A172 (cell line): ENCODE results near the gene MRC2. TPM values are rescaled to one million over a fixed set of nuclear protein-coding genes. Genes with fewer than 3 reads are reported as not detected.
"Not testable (repeated sequence)": the region's sequence is repeated elsewhere in the genome, so short reads cannot be mapped to it uniquely, and the experiment has no call there.

Experiments
- DNase-seq: peaks from one replicate; pipeline ENCODE4 v3.0.0-alpha.2; 2015; ENCODE audit warnings: low spot score
- total RNA-seq: library from RNA; depleted of rRNA; stranded (reverse); fragments of >200 nt; shearing (Covaris generic); gene quantifications from 2 replicates; pipeline ENCODE4 v1.2.3, GENCODE V29; 2014; rRNA removed

MRC2 gene, protein sequence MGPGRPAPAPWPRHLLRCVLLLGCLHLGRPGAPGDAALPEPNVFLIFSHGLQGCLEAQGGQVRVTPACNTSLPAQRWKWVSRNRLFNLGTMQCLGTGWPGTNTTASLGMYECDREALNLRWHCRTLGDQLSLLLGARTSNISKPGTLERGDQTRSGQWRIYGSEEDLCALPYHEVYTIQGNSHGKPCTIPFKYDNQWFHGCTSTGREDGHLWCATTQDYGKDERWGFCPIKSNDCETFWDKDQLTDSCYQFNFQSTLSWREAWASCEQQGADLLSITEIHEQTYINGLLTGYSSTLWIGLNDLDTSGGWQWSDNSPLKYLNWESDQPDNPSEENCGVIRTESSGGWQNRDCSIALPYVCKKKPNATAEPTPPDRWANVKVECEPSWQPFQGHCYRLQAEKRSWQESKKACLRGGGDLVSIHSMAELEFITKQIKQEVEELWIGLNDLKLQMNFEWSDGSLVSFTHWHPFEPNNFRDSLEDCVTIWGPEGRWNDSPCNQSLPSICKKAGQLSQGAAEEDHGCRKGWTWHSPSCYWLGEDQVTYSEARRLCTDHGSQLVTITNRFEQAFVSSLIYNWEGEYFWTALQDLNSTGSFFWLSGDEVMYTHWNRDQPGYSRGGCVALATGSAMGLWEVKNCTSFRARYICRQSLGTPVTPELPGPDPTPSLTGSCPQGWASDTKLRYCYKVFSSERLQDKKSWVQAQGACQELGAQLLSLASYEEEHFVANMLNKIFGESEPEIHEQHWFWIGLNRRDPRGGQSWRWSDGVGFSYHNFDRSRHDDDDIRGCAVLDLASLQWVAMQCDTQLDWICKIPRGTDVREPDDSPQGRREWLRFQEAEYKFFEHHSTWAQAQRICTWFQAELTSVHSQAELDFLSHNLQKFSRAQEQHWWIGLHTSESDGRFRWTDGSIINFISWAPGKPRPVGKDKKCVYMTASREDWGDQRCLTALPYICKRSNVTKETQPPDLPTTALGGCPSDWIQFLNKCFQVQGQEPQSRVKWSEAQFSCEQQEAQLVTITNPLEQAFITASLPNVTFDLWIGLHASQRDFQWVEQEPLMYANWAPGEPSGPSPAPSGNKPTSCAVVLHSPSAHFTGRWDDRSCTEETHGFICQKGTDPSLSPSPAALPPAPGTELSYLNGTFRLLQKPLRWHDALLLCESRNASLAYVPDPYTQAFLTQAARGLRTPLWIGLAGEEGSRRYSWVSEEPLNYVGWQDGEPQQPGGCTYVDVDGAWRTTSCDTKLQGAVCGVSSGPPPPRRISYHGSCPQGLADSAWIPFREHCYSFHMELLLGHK (N-terminal part only)
- total RNA-seq, result 122 and 123 TPM in 2 replicates

DNA sequence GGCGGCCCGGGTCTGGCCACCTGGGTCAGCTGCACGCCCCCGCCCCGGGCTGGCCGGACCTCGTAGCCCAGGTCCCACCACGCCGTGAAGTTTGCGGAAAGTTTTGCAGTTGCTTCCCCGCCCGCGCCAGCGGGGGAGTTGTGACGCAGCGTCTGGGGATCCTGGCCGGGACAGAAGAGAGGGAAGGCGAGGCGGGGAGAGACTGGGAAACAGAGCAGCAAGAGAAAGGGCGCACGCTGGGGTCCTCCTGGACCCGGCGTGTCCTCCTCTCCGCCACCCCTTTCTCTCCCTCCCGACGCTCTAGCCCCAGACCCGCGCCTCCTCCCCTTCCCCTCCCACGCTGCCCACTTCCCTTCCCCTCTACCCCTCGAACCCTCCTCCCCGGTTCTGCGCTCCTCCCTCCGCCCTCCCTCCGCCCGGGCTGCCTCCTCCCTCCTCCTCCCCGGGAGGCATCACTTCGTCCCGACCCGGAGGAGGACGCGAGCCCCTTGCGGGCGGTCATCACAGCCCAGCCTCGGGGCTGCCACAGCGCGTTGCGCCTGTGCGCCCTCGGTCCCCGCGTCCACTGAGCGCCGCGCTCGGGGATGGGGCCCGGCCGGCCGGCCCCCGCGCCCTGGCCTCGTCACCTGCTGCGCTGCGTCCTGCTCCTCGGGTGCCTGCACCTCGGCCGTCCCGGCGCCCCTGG is at the start of gene MRC2:
TSS of gene MRC2 (plus strand) at position 452 of the 685 bp plus-strand sequence. CDS start at position 585, 133 bp downstream.
- peak; percentile 64 for DNase-seq

DNA sequence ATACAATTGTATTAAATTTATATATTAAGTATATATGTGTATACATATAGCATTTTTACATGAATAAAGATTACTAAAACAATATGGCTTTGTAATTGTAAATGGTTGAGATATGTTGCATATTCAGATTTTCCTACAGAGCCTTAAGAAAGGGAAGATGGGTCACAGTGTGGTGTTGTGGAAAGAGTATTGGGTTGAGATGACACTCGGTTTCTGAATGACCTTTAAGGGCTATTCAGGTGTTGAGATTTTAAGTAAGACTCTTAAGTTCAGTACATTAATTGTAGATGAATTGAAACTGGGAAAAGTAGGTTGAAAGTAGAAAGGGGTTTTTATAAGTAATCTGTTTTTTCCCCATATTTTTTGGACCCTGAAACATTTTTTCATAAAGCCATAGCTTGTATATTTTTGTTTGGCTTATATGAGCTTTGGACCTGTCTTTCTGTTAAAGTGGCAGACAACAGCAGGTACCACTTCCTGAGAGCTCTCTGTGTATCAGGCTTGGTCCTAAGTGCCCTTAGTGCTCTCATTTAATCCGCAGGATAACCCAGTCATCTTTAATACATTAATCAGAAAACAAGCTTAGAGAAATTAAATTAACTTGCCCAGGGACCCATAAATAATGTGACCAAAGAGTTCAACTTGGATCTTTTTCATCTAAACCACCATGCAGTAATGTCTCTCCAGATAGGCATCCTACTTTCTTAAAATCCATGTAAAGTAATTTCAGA is 48.5 kb upstream of the MRC2 start:
- DNase-seq, result no peak

DNA sequence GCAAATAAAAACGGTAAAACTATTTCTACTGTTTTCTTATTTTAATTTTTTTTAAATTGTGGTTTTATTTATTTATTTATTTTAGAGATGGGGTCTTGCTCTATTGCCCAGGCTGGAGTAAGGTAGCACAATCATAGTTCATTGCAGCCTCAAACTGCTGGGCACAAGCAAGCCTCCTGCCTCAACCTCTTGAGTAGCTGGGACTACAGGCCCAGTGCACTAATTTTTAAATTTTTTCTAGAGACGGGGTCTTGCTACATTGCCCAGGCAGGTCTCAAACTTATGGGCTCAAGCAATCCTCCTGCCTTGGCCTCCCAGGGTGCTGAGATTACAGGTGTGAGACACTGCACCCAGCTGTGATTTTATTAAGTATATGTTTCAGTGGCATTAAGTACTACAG is 46.5 kb upstream of the MRC2 start:
- DNase-seq, result no peak

DNA sequence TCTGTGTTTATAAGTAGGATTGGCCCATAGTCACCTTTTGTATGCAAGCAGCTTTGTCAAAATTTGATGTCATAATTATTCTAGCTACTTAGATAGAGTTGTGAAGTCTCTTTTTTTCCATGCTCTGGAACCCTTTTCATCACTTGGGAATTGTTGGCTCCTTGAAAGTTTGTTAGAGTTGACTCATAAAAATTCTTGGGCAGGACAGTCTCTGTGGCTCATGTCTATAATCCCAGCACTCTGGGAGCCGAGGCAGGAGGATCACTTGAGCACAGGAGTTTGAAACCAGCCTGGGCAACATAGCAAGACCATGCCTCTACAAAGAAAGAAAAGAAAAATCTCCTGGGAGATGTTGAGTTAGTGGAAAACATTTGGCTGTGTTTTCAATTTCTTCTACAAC is 45.7 kb upstream of the MRC2 start:
- DNase-seq, result no peak

DNA sequence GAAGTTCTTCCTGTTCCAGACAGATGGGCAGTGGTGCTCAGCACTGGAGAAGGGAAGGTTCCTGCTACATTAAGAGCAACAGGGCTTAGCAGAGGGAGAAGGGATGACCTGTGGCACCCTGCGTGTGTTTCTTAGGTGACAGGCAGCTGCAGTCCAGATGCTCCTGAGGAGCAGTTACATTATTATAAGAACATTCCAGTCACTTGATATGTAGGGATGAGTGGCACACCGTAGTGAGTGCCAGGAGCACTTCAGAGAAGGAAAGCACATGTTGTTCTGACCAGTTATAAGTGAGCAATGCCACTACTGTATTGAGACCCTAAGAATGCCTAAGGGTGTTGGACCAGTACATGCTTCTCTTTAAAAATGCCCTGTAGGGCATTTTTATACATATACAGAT is 39.9 kb upstream of the MRC2 start:
- no peak for DNase-seq

DNA sequence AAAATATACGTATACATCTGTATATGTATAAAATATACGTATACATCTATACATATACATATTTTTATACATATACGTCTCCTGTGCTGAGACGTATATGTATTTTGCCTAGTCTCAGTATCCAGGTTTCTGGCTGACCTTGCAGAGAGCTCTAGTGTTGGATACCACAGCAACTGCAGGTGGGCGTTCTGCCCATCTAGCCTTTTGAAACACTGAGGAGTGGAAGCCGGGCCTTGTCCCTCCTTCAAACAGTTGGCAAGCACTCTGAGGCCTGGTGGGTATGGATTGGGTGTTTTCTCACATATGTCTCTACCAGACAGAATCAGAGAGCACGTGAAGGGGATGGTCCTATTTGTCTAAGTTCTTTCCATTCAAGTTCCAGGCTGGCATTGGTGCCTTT is 39.4 kb upstream of the MRC2 start:
- no peak for DNase-seq

DNA sequence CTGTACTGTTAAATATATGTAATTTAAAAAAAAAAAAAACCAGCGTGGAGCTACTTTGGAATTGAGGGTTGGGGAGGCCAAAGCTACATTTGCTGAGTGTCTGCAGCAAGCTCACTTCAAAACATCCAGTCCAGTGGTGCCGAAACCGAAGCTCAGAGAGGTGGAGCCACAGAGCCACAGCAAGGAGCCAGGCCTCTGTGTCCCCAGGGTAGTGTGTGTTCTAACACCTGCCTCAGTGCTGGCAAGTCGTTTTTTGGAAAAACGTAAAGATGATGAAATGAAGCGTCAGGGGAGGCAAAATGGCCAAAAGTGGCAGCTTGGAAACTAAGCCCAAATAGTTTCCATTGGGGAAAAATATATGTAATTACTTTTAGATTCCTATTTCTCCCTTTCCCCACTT is 36.1 kb upstream of the MRC2 start:
- DNase-seq, result no peak

DNA sequence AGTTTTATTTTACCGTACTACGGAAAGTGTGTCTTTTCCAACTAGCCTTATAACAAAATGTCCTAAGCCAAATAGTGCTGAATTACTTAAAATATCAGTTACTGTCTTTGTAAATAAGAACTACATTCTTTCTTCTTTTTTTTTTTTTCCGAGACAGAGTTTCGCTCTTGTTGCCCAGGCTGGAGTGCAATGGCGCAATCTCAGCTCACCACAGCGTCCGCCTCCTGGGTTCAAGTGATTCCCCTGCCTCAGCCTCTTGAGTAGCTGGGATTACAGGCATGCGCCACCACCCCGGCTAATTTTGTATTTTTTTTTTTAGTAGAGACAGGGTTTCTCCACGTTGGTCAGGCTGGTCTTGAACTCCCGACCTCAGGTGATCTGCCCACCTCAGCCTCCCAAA is 35.6 kb upstream of the MRC2 start:
- not testable (repeated sequence) for DNase-seq

DNA sequence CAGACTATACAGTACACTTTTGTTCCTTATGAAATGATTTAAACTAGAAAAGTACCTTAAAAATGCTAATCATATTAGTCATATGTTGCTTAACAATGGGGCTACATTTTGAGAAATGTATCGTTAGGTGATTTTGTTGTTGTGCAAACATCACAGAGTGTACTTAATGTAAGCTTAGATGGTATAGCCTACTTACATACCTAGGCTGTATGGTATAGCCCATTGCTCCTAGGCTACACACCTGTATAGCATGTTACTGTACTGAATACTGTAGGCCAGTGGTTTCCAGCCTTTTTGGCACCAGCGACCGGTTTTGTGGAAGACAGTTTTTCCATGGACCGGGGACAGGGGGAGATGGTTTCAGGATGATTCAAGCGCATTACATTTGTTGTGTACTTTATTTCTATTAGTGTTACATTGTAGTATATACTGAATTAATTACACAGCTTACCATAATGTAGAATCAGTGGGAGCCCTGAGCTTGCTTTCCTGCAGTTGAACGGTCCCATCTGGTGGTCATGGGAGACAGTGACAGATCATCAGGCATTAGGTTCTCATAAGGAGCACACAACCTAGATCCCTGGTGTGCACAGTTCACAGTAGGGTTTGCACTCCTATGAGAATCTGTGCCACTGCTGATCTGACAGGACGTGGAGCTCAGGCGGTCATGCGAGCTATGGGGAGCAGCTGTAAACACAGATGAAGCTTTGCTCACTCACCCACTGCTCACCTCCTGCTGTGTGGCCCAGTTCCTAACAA is 35.0 kb upstream of the MRC2 start:
- DNase-seq, result no peak

DNA sequence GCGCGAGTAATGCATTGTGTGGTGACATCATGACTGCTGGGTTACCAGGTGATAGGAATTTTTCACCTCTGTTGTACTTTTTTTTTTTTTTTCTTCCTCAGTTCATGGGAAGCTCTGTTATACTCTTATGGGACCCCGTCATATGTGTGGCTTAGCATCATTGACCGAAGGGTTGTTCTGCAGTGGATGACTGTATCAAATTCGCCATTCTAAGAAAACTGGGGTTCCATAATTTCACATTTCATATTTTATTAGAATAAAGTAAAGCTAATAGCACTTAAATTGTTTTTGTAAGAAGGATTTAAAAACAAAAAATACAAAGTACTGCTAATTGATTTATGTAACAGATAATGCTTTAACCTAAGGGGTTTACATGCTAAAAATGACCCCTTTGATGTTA is 32.0 kb upstream of the MRC2 start:
- no peak for DNase-seq

DNA sequence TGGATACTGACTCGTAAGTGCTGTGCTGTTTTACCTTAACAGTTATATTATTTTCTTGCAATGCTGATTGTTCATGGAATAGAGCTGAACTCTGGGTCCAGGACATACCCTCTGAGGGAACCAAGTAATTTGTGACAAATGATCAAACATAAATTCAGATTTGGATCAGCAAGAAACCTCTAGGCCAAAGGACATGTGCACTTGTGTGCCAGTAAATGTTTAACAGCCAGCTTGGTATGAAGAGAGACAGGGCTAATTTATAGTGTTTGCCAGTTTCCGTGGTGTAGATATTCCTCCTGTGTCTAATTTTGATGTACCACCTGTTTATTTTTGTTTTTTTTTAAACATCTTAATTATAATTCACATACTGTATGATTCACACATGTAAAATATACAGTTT is 30.8 kb upstream of the MRC2 start:
- DNase-seq, result no peak

DNA sequence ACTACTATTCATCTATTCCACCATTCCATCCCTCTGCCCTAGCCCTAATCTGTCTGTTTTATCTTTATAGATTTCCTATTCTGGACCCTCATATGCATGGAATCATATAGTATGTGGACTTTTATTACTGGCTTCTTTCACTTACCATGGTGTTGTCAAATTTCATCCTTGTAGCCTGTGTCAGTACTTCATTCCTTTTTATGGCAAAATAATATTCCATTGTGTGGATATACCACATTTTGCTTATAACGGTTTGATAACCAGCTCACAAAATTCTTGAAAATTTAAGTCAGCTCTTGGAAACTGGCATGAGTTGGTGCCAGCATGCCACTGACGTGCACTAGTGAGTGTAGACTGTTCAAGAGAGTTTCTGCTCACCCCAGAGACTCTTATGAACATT is 30.3 kb upstream of the MRC2 start:
- DNase-seq, result no peak

DNA sequence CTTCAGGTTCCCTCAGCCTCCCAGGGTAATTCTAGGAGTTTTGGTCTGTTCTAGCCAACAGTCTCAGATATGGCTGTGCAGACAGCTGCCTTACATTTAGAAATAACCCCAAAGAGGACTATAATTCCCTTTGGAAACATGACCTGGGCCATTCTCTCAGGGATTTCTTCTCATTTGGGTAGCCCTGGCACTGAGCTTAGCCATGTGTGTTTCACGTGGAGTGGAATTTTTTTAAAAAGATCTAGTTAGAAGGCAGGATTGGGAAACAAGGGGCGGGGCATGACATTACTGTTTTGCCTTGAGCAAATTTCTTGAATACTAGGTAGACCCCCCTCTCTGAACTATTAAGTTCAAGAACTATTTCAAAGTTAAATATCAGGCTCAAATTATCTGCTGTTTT is 29.6 kb upstream of the MRC2 start:
- DNase-seq, result no peak

DNA sequence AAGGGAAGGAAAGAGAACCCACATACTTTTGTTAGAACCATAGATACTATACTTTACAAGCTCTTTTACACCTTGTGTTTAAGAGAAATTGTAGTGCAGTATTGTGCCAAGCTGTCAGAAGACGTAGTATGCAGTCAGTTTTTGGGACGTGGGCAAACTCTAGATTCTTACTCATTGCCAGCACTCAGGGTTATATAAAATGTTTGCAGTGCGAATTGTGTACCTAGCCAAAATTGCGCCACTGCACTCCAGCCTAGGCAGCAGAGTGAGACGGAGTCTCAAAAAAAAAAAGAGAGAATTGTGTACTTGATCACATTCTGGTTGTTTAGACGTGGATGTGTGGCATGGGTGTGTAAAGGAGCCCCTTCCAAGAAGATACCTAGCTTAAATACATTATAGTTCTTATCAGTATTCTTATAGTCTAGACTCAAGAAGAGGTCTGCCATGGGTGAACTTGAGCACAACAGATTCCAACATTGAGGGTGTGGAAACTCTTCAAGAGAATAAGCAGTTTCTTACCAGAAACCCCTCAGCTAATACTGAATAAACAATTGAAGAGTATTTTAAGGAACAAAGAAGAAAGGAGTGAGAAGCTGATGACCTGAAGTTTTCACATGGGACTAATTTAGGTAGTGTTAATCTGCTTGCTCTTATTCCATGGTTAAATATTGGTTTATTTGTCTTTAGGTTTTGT is 27.4 kb upstream of the MRC2 start:
- DNase-seq, result no peak

DNA sequence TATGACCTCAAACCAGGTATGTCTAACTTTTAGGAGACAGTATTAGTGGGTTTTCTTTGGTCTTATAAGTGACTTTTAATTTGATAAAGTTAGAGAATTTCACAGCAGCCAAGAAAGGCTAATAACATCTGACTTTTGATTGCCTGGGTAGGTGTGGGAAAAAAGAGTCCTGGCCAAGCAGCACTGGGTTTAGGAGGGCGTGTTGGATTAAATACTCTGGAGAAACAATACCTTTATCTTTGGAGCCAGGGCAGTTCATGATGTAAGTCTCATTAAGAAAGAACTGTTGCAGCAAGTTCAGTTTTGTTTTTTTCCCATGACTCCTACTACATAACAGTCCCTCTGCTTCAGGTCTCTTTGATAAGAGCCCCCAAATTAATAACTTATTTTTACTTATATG is 26.7 kb upstream of the MRC2 start:
- DNase-seq, result no peak

DNA sequence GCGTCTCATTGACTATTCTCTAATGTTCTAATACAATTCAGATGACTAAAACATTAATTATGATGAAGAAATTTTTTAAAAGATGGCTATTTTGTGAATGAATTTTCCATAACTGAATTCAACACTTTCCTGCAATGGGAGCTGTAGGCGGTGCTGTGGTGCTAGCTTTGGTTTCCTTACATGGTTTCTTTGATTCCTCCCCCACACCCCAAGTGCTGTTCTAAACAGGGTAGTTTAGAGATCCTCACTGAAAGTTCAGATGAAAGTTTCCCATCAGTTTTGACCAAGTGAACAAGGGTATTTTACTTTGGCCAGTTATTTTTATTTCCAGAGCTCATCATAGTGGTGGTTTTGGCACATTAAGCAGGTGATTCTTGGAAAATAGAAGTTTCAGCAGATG is 26.0 kb upstream of the MRC2 start:
- no peak for DNase-seq

DNA sequence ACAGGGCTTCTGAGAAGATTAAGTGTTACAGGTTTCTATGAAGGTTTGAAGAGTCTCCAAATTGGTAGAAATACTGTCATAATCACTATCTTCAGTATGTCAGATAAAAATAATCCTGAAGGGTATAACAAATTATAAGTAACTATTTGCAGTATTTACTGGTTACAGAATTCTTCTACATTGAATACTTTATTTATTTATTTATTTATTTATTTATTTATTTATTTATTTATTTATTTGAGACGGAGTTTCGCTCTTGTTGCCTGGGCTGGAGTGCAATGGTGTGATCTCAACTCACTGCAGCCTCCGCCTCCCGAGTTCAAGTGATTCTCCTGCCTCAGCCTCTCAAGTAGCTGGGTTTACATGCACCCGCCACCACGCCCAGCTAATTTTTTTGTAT is 23.7 kb upstream of the MRC2 start:
- not testable (repeated sequence) for DNase-seq

DNA sequence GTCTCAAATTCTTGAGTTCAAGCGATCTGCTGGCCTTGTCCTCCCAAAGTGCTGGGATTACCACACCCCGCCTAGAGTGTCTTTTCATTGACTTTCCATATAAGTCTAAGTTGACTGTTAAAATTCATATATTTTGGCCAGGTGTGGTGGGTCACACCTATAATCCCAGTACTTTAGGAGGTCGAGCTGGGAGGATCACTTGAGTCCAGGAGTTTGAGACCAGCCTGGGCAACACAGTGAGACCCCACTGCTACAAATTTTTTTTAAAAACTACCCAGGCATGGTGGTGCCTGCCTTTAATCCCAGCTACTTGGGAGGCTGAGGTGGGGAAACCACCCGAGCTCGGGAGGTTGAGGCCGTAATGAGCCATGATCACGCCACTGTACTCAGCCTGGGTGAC is 21.9 kb upstream of the MRC2 start:
- DNase-seq, result no peak

DNA sequence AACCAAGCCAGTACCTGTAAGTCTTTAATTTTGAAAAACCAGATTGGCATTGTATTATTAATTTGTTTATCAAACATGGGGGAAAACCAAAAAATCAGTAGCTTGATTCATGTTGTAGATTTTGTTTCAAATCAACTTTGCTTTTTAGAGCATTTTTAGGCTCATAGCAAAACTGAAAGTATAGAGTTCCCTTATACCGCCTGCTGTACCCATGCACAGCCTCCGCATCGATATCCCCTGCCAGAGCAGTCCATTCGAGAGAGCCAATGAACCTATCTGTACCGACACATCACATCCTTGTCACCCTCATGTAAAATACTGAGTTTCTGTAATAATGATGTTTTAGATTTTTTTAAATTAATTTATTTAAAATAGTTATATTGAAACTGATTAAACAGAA is 16.2 kb upstream of the MRC2 start:
- no peak for DNase-seq
